NCI-H460 (cell line): ENCODE results near the gene TBL1XR1. TPM values are rescaled to one million over a fixed set of nuclear protein-coding genes. Genes with fewer than 3 reads are reported as not detected.
"Not testable (repeated sequence)": the region's sequence is repeated elsewhere in the genome, so short reads cannot be mapped to it uniquely, and the experiment has no call there.

ENCODE experiments used
- DNase-seq: peaks from one replicate; pipeline ENCODE4 v3.0.0-alpha.2; 2016; ENCODE audit warnings: low read depth; ENCODE audit errors: extremely low read depth
- total RNA-seq: library from RNA; depleted of rRNA; stranded (reverse); fragments of >200 nt; shearing (Covaris generic); gene quantifications from 2 replicates; pipeline ENCODE4 v1.2.3, GENCODE V29; 2014

The TBL1XR1 gene
- total RNA-seq, 1 experiment from 2014 or later: 90.5 TPM

DNA sequence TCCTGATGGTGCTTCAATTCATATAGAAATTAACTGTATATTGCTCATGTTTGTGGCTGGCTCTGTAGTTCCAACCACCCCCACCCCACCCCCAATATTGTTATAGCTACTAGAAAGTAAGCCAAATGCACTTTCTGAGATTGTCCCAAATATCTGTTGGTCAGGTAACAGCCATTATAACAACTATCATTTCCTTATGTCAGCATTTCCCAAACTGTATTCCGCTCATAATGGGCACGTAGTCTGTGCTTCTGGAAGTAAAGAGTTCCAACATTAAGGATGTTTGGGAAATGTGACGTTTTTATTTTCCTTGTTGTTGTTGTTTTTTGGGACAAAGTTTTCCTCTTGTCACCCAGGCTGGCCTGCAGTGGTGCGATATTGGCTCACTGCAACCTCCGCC lies 12.2 kb upstream of the TBL1XR1 start:
- no peak for DNase-seq

DNA sequence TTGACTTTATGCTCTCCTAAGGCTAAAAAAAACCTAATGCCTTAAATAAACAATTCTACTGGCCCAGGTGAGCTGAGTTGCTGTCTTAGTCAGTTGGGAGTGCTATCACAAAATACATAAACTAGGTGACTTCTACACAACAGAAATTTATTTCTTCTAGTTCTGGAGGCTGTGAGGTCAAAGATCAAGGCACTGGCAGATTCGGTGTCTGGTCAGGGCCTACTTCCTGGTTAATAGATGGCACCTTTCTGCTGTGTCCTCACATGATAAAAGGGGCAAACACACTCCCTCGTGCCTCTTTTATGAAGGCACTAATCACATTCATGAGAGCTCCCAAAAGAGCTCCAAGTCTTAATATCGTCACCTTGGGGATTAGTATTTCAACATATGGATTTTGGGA lies 11.5 kb upstream of the TBL1XR1 start:
- no peak for DNase-seq

DNA sequence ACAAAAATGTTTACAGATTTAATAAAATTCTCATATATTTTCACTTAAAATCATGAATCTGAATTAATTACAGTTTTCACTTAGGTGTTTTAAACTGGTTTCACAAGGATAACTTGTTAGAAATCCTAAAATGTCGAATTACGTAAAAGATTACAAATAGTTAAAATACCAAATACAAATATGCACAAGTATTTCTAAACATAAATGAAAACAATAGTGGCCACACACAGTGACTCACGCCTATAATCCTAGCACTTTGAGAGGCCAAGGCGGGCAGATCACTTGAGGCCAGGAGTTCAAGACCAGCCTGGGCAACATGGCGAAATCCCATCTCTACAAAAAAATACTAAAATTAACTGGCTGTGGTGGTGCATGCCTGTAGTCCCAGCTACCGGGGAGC lies 10.9 kb upstream of the TBL1XR1 start:
- DNase-seq: no peak

DNA sequence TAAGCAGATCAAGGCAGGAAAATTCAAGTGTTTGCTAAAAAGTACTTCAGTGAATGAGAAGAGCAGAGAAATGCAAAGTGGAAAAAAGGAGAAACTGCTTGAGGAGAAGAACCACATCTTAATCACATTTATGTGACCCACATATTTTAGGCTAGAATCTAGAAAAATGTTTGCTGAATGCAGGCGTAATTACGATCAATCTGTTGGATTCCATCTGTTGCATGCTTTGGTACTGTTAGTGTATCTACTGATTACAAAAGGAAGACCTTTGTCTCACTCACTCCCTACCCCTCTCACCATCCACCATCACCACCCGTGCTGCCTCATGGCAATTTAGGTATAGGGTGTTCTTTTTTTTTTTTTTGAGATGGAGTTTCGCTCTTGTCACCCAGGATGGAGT lies 9.7 kb upstream of the TBL1XR1 start:
- DNase-seq: no peak

DNA sequence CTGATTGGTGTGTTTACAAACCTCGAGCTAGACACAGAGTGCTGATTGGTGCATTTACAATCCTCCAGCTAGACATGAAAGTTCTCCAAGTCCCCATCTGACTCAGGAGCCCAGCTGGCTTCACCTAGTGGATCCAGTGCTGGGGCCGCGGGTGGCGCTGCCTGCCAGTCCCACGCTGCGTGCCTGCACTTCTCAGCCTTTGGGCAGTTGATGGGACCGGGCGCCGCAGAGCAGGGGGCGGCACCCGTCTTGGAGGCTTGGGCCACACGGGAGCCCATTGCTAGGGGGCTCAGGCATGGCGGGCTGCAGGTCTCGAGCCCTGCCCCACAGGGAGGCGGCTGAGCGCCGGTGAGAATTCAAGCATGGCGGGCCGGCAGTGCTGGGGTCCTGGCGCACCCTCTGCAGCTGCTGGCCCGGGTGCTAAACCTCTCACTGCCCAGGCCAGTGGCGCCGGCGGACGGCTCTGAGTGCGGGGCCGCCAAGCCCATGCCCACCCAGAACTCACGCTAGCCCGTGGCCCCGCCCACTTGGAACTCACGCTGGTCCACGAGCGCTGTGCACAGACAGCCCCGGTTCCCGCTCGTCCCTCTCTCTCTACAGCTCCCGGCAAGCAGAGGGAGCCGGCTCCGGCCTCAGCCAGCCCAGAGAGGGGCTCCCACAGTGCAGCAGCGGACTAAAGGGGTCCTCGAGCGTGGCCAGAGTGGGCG lies 6.6 kb upstream of the TBL1XR1 start:
- no peak for DNase-seq

DNA sequence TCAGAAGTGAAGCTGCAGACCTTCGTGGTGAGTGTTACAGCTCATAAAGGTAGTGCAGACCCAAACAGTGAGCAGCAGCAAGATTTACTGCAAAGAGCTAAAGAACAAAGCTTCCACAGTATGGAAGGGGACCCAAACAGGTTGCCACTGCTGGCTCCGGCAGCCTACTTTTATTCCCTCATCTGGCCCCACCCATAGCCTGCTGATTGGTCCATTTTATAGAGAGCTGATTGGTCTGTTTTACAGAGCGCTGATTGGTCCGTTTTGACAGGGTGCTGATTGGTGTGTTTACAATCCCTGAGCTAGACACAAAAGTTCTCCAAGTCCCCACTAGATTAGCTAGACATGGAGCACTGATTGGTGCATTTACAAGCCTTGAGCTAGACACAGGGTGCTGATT lies 5.7 kb upstream of the TBL1XR1 start:
- not testable (repeated sequence) for DNase-seq

DNA sequence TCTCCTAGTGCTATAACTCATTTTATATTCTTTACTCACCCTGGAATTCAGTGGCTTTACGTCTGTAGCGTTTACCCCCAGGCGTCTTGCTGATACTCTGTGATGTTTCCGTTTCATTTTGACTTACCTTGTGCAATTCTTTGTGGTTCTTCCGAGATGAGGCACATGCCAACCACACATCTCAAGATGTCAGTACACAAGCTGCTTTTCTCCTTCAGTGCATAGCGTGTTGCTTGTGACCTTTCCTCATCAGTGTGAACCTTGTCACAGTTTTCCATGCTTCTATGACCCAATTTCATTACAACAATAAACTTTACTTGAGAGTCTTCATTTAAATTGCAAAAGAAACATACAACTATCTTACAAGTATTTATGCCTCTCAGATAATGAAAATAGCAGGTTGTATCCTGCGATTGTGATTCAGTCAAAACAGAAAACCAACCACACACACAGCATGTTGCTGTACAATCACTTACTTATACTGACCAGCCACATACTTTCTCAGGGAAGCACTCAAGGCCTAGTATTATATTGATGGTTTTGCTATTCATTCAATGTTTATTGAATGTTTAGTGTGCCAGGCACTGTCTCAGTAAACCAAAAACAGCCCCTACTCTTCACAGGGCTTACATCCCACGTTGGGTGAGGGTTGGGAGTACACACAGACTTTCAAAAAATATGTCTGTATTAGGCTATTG lies 4.6 kb upstream of the TBL1XR1 start:
- no peak for DNase-seq

DNA sequence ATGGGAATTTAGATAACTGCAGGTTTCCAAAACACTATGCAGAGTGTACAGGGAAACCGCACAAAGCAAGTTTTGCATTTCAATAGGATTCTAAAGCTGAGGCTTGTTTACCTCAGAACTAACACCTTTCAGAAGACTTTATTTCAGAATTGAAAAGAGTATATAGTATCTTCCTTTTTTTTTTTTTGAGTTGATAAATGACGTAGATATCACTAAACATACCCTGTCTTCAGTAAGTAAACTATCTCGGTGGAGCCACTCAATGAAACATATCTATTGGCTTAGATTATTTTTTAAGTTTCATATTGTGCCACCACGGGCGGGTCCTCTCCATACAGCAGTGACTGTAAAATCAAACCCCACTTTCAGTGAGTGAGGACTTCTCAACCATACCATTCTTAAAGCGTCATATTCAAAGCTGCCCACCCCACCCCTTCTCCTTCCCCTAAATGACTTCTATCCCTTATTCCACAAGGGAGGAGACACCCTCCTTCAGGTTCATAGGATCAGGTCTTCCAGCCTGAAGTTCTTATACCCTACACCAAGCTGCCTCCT lies 2.0 kb upstream of the TBL1XR1 start:
- DNase-seq: no peak

DNA sequence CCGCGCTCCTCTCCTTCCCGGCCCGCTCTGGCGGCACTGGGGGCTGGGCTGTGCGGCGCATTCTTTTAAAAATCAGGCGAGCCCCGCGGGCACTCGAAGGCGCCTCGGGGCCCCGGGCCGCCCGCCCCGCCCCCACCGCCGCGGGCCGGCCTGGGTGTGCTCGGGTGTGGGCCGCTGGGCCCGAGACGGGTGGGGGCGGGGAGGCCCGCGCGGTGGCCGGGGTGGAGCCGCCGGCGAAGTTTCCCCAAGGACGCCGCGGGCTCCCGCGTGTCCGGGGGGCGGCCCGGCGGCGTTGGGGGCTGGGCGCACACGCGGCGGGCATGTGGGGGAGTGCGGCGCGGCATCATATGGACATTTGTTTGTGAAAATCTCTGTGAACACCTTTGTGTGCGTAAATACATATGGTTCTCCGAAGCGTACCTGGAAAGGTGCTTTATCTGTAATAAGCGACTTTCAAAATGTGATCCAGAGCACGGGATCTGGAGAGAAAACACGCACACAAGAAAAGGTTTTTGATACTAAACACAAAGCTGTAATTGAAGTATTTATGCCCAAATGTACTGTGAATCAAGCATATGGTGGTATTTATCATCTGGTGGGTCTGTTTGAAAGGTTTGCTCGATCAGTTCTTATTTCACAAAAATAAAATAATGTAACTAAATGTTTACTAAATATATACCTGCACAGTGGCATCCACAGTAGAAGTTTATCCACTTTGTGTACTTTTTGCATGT lies 612 bp upstream of the TBL1XR1 start:
- DNase-seq: peak; percentile 42

DNA sequence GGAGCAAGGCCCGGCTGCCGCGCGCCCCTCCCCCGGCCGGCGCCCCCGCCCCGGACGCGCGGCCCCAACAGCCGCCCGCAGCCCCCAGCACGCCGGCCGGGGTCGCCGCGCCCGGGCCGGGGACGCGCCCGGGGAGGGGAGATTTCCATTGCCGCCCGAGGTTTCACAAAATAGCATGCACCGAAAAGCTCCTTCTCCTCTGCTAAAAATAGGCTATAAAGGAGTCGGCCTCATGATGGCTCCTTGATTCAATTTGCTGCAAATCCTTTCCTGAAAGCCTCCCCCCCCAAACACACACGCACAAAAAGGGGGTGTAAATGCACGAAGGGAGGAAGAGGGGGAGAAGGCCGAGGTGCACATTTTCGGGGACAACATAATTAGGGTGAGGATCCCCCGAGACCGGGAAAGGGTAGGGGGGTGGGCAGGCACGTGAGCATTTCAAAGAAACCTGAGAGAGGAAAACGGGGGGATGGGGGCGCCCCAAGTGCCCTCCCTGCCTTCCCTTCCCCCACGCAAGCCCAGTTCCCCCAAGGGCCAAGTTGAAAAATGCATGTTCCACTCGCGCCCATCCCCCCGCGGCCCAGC lies 734 bp downstream of the TBL1XR1 start:
- no peak for DNase-seq

DNA sequence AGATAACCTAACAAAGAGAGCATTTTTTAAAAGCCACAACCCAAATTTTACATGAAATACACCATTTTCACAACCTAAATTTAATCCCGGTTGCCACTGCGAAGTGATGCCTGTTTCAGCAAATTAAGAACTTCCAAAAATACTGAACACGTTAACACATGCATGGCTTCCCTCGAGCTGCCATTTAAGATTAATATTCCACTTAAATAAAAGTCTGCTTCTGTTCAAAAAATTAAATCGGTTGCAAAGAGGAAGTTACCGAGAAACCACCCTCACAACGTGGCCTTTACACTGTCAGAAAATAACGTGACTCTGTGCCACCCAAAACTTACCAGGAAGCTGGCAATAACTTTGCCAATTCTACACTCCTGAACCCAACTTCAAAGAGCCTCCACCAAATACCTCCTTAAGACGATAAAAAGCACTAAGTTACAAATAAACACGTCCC lies 1.2 kb downstream of the TBL1XR1 start:
- no peak for DNase-seq

DNA sequence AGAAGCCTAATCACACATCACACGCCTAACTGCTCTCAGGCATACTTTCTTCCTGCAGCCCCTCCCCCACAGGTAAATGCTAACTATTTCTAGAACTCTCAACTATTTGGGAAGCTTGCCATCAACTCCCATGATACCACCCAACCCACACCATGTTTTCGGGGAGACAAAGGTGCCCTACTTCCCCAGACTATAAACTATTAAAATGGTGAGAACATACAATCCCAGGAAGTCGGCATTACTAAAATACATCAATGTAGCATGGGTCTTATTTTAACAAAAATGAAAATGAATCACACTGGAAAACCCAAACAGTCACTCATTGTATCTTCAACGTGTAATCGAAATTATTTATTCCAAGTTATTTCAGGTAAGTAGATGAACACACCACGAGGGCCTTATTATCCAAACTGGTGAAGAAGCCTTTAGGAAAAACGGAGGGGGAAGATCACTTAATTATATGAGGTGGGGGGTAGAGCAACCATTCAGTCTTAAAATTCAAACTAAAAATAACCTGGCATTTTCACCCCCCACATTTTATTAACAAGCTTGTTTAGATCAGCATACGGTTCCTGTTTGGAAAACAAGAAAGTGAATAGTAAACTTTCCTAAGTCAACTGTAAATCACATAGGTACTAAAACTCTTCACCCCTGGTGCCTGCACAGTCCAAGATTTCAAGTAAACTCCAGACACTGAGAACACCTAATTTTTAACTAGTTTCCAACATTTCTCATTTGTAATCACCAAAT lies 1.9 kb downstream of the TBL1XR1 start:
- DNase-seq: no peak

DNA sequence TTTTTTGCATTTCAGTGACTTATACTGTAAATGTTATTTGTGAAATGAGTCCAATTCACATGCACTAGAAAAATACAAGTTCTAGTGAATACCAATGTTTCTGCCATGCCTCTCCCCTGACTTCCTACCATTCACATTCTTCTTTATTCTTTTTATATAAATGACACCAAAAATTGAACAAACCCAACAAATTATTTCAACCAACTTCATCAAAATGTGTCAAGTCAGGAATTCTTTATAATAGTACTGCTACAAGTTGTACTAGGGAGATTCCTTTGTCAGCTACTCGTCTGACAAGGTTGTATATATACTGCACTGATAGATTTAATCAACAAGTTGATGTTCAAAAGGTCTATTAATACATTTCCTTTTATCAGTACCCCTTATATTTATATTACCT lies 3.0 kb downstream of the TBL1XR1 start:
- no peak for DNase-seq

DNA sequence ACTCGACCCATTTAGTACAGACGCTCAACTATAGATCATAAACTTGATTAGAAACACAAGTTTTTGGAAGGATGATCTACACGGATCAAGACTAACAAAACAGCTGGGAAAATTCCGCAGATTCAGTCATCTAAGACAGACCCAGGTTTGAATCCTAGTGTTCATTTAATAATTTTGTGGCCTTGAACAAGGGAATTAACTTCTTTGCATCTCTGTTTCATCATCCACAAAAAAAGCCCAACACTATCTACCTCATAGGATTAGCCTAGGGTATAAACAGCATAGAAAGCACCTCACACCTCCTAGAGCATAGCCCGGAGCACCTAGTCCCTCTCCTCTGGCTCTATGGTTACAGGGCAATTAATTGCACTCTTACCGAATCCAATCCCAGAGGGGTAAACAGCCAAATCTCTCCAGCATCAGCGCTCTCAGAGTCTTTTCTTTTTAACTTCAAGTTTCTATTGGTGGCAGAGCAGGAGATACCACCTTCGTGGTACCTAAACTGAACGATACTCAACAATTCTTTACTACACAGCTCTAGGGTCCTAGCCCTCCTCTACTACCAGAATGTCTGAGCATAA lies 3.5 kb downstream of the TBL1XR1 start:
- no peak for DNase-seq

DNA sequence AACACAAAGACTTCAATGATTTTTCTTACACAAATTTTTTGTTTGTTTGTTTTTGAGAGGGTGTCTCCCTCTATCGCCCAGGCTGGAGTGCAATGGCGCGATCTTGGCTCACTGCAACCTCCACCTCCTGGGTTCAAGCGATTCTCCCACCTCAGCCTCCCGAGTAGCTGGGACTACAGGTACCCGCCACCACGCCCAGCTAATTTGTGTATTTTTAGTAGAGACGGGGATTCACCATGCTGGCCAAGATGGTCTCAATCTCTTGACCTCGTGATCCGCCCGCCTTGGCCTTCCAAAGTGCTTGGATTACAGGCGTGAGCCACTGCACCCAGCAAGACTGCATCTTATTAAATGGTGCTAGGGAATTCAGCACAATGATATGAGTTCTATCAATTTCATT lies 4.0 kb downstream of the TBL1XR1 start:
- not testable (repeated sequence) for DNase-seq

DNA sequence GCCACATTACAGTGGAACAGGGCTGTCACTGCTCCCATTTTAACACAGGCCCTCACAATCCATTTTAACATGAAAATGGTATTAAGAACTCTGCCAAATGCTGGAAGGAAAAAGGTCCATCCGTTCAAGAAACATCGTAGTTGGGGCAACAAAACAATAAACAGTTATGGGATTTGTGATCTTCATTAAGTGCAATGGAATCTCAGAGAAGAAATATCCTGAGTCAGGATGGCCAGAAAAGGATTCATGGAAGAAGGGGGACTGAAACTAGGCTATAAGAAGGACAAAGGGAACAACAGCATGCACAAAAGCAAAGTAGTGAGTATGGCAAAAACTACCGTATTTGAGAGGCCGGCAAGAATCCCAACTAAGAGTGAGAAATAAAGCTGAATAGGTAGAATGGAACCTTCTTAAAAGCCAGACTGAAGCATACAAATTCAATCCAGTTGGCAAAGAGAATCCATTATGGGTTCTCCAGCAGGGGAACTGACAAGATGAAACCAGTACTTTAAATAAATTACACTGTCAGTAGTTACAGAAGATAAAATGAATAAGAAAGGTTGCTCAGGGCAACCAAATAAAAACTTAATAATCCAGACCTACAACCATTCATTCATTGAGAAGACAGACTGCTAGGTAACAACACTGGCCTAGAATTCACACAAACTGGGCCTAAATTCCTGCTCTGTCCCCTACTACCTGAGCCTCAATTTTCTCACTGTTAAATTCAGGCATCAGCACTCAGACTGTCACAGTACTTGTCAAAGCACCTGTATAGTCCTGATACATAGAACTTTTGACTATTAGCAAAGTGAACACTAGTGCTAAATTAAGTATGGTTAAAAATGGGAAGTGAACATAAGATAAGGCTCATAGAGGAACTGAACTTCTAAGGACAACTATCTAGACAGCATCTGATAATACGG lies 6.3 kb downstream of the TBL1XR1 start:
- no peak for DNase-seq

DNA sequence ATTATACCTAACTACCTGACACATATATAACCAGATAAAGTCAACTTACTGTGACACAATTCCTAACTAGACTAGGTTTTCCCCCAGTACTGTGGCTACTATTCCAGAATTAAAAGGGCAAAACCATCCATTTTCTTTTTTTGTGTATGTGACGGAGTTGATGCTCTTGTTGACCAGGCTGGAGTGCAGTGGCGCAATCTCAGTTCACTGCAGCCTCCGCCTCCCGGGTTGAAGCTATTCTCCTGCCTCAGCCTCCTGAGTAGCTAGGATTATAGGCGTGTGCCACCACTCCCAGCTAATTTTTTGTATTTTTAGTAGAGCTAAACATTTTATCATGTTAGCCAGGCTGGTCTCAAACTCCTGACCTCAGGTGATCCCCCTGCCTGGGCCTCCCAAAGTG lies 7.1 kb downstream of the TBL1XR1 start:
- not testable (repeated sequence) for DNase-seq

DNA sequence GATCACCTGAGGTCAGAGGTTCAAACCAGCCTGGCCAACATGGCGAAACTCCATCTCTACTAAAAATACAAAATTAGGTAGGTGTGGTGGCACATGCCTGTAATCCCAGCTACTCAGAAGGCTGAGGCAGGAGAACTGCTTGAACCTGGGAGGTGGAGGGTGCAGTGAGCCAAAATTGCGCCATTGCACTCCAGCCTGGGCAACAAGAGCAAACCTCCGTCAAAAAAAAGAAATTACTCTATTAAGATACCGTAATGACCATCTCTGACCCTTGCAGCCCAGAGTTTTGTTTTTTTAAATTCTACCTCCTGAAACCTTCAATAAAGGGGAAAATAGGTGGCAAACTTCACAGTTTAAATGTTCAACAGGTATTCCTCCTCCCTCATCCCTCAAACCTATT lies 9.0 kb downstream of the TBL1XR1 start:
- not testable (repeated sequence) for DNase-seq

DNA sequence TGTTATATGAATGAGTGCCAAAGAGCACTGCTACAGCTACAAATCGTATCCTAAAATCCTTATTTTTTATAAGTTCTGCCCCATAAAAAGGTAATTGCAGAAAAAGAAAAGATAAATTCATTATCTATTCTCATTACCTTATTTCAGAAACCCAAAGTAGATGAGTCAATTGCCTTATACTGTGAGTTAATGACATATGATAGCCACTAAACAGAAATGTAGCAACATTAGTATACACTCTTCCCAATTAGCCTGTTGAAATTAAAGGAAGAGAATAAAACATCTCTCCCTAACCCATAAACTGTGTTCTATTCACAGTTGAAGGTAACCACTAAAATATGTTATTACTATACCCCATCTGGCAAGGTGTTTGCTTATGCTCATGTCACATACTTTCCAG lies 11.0 kb downstream of the TBL1XR1 start:
- no peak for DNase-seq
